Activated B cell treated with CpG ODN at 0.5 μM for 24 hours (primary cell): Measurements from ENCODE around the gene SUCNR1. TPM values are rescaled to one million over a fixed set of nuclear protein-coding genes. Genes with fewer than 3 reads are reported as not detected.

Source experiments
- ATAC-seq: fragments of 200-7000 bp; cut with Tn5 transposase; one replicate; pipeline ENCODE4 v1.10.0; 2021; ENCODE audit warnings: low read depth, mild to moderate bottlenecking, moderate library complexity
- CTCF ChIA-PET: fragments of 350-600 bp; sonication (Branson Sonifier 250); formaldehyde crosslinking; loops from one replicate; lab custom pipeline; 2021; ENCODE audit warnings: antibody characterized with exemption; lab: Charles Lee
- POLR2A ChIA-PET: fragments of 350-600 bp; sonication (Branson Sonifier 250); formaldehyde crosslinking; loops from one replicate; lab custom pipeline; 2021; ENCODE audit warnings: antibody characterized with exemption; lab: Charles Lee
- DNase-seq: peaks from one replicate; pipeline ENCODE4 v3.0.0; 2022
- H3K27ac Mint-ChIP-seq: one replicate; pipeline ENCODE4 v1.8.0; 2020; ENCODE audit warnings: mixed read lengths
- H3K27me3 Mint-ChIP-seq: one replicate; pipeline ENCODE4 v1.8.0; 2021; ENCODE audit warnings: mixed read lengths
- H3K36me3 Mint-ChIP-seq: one replicate; pipeline ENCODE4 v1.8.0; 2021; ENCODE audit warnings: low read depth, mixed read lengths
- H3K4me1 Mint-ChIP-seq: one replicate; pipeline ENCODE4 v1.8.0; 2021; ENCODE audit warnings: mixed read lengths
- H3K4me3 Mint-ChIP-seq: one replicate; pipeline ENCODE4 v1.8.0; 2020; ENCODE audit warnings: mild to moderate bottlenecking, mixed read lengths
- H3K9me3 Mint-ChIP-seq: one replicate; pipeline ENCODE4 v1.8.0; 2020; ENCODE audit warnings: mixed read lengths
- CTCF ChIP-seq: fragments of 200-600 bp; IDR thresholded peaks from one replicate; pipeline ENCODE4 v1.8.0; 2022; ENCODE audit warnings: antibody characterized with exemption, mild to moderate bottlenecking
- intact Hi-C: fragments of 100-400 bp; cut with micrococcal nuclease; formaldehyde crosslinking; loops from one replicate; pipeline ENCODE4 v1.15.1; 2024
- total RNA-seq: library from RNA; stranded (reverse); gene quantifications from 2 replicates; pipeline ENCODE4 v1.2.3, GENCODE V29; 2022

SUCNR1 gene
- total RNA-seq, 1 donor from 2014 or later = not detected

DNA sequence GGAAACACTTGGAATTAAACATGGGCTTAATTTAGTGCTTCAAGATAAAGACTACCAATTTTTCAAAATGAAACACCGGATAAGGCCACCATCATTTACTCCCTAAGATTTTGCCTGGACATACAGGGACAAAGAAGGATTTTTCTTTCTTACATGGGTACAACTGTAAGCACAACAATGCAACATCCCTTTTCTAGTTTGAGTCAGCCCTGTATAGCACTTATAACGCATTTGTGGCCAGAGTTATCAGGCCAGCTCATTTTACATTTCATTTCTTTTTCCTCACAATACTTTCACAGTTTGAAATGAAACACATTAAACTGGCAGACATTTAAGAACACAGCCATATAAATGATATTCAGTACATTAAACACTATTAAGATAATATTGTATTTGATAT lies 9.8 kb upstream of the SUCNR1 start:
- Mint-ChIP-seq H3K9me3 (no peaks in the 10 kb centered on the region), H3K4me1 (no peaks in the 10 kb centered on the region), H3K4me3 (no peak overlapping the region), H3K36me3 (no peaks in the 10 kb centered on the region), H3K27ac (no peak overlapping the region), H3K27me3 (no peaks in the 10 kb centered on the region)
- no peak for ATAC-seq
- DNase-seq = no peak
- intact Hi-C loops = loop anchor here (10.0 kb wide), 1 partner anchor 581 kb away; no protein-coding TSS in a partner anchor
- POLR2A ChIA-PET = no interaction called here
- TF ChIP-seq CTCF = no peak
- CTCF ChIA-PET = no interaction called here

DNA sequence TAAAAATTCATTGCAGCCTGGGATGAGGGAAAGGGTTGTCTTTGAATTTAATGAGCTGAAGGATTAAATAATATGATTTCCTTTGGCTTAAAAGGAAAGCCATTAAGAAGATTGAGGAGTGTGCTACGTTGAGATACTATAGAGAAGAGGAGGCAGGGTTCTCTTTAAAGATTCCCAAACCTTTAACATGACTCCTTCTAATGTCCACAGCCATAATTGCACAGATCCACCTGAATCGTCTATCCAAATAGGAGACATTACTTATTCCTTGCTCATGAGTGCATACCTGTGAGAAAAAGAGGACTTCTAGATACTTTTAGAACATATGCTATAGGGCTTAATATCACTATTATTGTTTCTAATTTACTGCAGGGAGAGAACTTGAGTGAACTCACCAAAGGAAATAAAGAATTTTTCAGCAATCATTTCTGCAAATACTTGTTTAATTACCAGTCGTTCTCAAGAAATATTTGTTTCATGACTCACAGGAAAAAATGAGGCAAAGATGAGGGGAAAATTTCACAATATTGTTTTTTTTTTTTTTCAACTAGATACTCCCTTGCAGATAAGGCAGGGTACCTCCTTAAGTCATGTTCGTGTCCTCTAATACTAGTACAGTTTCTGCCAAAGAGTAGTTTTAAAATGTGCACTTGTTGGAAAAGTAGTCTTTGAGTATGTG lies 8.9 kb upstream of the SUCNR1 start:
- no peak for TF ChIP-seq CTCF
- no peak for DNase-seq
- intact Hi-C loops = loop anchor here (10.0 kb wide), 1 partner anchor 580 kb away; no protein-coding TSS in a partner anchor
- Mint-ChIP-seq H3K27me3 (no peaks in the 10 kb centered on the region), H3K27ac (no peak overlapping the region), H3K36me3 (no peaks in the 10 kb centered on the region), H3K9me3 (no peaks in the 10 kb centered on the region), H3K4me3 (no peak overlapping the region), H3K4me1 (no peaks in the 10 kb centered on the region)
- POLR2A ChIA-PET = no interaction called here
- CTCF ChIA-PET = no interaction called here
- ATAC-seq = no peak

- Mint-ChIP-seq H3K27me3 (no peaks in the 10 kb centered on the region), H3K9me3 (no peaks in the 10 kb centered on the region), H3K27ac (no peak overlapping the region), H3K4me3 (no peak overlapping the region), H3K36me3 (no peaks in the 10 kb centered on the region), H3K4me1 (peaks cover 6% of the 10 kb centered on the region)
- no peak for TF ChIP-seq CTCF
- intact Hi-C loops = loop anchor here (10.0 kb wide), 1 partner anchor 578 kb away; no protein-coding TSS in a partner anchor
- DNase-seq (no peak), ATAC-seq (no peak)
- ChIA-PET POLR2A (no interaction called here), CTCF (no interaction called here)
These were observed 6.6 kb upstream of the SUCNR1 start for GRCh38 chr3:151866711-151867410.

- peaks cover 11% of the 10 kb centered on the region for H3K4me1 Mint-ChIP-seq
- ATAC-seq (no peak), DNase-seq (no peak)
- no peaks in the 10 kb centered on the region for H3K36me3 Mint-ChIP-seq
- no peak for TF ChIP-seq CTCF
- no peaks in the 10 kb centered on the region for H3K27me3 Mint-ChIP-seq
- no peaks in the 10 kb centered on the region for H3K9me3 Mint-ChIP-seq
- ChIA-PET CTCF (no interaction called here), POLR2A (no interaction called here)
- H3K4me3 Mint-ChIP-seq = no peak overlapping the region
- no peak overlapping the region for H3K27ac Mint-ChIP-seq
- intact Hi-C loops = loop anchor here (10.0 kb wide), 1 partner anchor 577 kb away; no protein-coding TSS in a partner anchor
These were observed 5.8 kb upstream of the SUCNR1 start for GRCh38 chr3:151867666-151868065.

DNA sequence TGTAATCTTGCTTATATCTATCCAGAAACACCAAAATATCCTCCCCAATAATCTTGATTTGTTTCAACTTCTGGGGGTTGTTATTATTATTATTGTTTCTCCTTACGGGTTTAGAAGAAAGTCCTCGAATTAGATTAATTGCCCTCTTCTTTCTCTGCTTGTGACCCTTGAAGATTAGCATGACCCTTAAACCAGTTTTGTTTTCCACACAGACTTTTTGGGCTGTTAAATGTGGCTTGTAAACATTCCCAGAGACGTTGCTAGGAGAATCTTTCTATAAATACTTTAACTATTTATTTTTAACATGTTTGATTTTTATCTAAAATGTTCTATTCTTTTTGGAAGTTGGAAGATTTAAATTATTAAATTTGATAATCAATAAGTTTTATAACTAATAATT lies 4.3 kb upstream of the SUCNR1 start:
- Mint-ChIP-seq H3K4me1 (peaks cover 11% of the 10 kb centered on the region), H3K9me3 (no peaks in the 10 kb centered on the region), H3K36me3 (no peaks in the 10 kb centered on the region), H3K27ac (no peak overlapping the region), H3K4me3 (no peak overlapping the region), H3K27me3 (no peaks in the 10 kb centered on the region)
- ATAC-seq (no peak), DNase-seq (no peak)
- TF ChIP-seq CTCF = no peak
- intact Hi-C loops = loop anchor here (10.0 kb wide), 1 partner anchor 576 kb away; no protein-coding TSS in a partner anchor
- ChIA-PET CTCF (no interaction called here), POLR2A (no interaction called here)
